Neural cell (in vitro differentiated cells): ENCODE measurements around the gene CPNE2.

Experiments used
- EZH2 ChIP-seq: fragments of 200-600, 300-800 bp; shearing (Covaris generic), sonication (generic); IDR thresholded peaks from 2 replicates; pipeline ENCODE4 v1.6.1; 2014; ENCODE audit warnings: antibody characterized with exemption, low read length, borderline replicate concordance, mild to moderate bottlenecking; ENCODE audit not compliant: insufficient read depth, poor library complexity, severe bottlenecking
- TF ChIP-seq, protein P1 (sequence below): fragments of 450-650 bp; IDR thresholded peaks from 2 replicates; pipeline ENCODE4 v1.5.1; 2014; ENCODE audit warnings: antibody characterized with exemption, mild to moderate bottlenecking, moderate library complexity; ENCODE audit not compliant: poor library complexity, severe bottlenecking

DNA sequence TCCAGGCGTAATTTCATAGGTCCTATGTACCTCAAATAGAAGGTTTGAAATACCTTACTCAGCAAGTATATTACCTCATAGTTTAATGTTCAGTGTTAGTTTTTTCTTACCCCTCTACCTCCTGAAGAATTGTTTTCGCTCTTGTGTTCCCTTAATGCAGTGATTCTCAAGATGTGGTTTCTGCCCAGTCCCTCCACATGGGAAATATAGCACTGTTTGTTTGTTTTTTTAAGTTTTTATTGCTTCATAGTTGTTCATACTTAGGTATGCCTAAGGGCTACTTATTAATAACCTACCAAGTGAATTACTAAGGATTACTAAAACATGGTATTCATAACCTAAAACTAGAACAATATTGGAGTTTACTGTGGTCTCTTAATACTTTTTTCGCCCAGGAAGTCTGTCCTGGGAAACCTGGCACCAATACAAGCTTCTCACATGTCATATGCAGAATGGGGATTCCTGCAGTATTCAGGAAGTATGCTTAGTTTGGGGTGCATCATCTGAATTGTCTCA, 98.7 kb downstream of the CPNE2 start:
- TF ChIP-seq, protein P1, sequence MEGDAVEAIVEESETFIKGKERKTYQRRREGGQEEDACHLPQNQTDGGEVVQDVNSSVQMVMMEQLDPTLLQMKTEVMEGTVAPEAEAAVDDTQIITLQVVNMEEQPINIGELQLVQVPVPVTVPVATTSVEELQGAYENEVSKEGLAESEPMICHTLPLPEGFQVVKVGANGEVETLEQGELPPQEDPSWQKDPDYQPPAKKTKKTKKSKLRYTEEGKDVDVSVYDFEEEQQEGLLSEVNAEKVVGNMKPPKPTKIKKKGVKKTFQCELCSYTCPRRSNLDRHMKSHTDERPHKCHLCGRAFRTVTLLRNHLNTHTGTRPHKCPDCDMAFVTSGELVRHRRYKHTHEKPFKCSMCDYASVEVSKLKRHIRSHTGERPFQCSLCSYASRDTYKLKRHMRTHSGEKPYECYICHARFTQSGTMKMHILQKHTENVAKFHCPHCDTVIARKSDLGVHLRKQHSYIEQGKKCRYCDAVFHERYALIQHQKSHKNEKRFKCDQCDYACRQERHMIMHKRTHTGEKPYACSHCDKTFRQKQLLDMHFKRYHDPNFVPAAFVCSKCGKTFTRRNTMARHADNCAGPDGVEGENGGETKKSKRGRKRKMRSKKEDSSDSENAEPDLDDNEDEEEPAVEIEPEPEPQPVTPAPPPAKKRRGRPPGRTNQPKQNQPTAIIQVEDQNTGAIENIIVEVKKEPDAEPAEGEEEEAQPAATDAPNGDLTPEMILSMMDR = no peak
- TF ChIP-seq EZH2 = no peak
